ENCODE results near the gene CKS1B. TPM values are rescaled to one million over a fixed set of nuclear protein-coding genes. Genes with fewer than 3 reads are reported as not detected.

CKS1B gene
- total and polyA plus RNA-seq, 10 donors, result 15.7 to 51.5 (median 27.5) TPM

GRCh38 chr1:154953611-154954038 is 20.9 kb upstream of the CKS1B start:
- Histone ChIP-seq H3K4me1 (peaks cover 51 to 83% (median 69%) of the 10 kb centered on the region in 6 donors), H3K27ac (peak overlapping the region in 7 of 8 donors; percentile 36 to 89 (median 83)), H3K36me3 (peaks cover 0 to 40% (median 20%) of the 10 kb centered on the region in 6 donors), H3K27me3 (replicated peaks in 1 of 7) (no peaks in the 10 kb centered on the region), H3K9me3 (no peaks in the 10 kb centered on the region), H3K4me3 (peak overlapping the region in 2 of 8 donors; percentile 9 to 78)
- no peak for TF ChIP-seq POLR2A (IDR thresholded peaks at IDR 0.05)
- no peak for TF ChIP-seq CTCF (IDR thresholded peaks at IDR 0.05 in 8 of 11, conservative IDR thresholded peaks at IDR 0.05 in 3 of 11)
- no peak for TF ChIP-seq POLR2AphosphoS5 (IDR thresholded peaks at IDR 0.05)
- intact Hi-C loops (cut with DNase I; ENCODE audit: low total_unique reads), result no loop called here
- DNase-seq, result peak; percentile 46
- 67 to 87% (median 73%) methylated on average over 2 of the region's 2 CpGs for WGBS, 5 donors

GRCh38 chr1:154954541-154954940 is 19.9 kb upstream of the CKS1B start:
- no peaks in the 10 kb centered on the region for H3K27me3 ChIP-seq (replicated peaks in 1 of 7)
- 52 to 72% (median 66%) methylated on average over 3 of the region's 3 CpGs for WGBS, 5 donors
- no peak for DNase-seq
- no peaks in the 10 kb centered on the region for H3K9me3 ChIP-seq
- intact Hi-C loops (cut with DNase I; ENCODE audit: low total_unique reads), result no loop called here
- peak overlapping the region in 7 of 8 donors; percentile 52 to 78 (median 61) for H3K4me3 ChIP-seq
- TF ChIP-seq POLR2AphosphoS5 (IDR thresholded peaks at IDR 0.05) (no peak), POLR2A (IDR thresholded peaks at IDR 0.05) (no peak), CTCF (IDR thresholded peaks at IDR 0.05 in 8 of 11, conservative IDR thresholded peaks at IDR 0.05 in 3 of 11) (no peak)
- peak overlapping the region in 7 of 8 donors; percentile 35 to 89 (median 83) for H3K27ac ChIP-seq
- H3K36me3 ChIP-seq, result peaks cover 0 to 42% (median 30%) of the 10 kb centered on the region in 6 donors
- peaks cover 52 to 92% (median 74%) of the 10 kb centered on the region in 6 donors for H3K4me1 ChIP-seq

GRCh38 chr1:154955039-154955717 is 19.3 kb upstream of the CKS1B start:
- TF ChIP-seq POLR2A (IDR thresholded peaks at IDR 0.05), result no peak
- TF ChIP-seq POLR2AphosphoS5 (IDR thresholded peaks at IDR 0.05), result peak in 2 of 3 donors; percentile 76 to 89
- 1 to 8% (median 4%) methylated on average over 4 of the region's 4 CpGs for WGBS, 5 donors
- DNase-seq, result peak; percentile 90
- no peaks in the 10 kb centered on the region for H3K9me3 ChIP-seq
- peak overlapping the region; percentile 66 to 89 (median 82) for H3K27ac ChIP-seq
- no peaks in the 10 kb centered on the region for H3K27me3 ChIP-seq (replicated peaks in 1 of 7)
- intact Hi-C loops (cut with DNase I; ENCODE audit: low total_unique reads), result no loop called here
- peaks cover 58 to 98% (median 78%) of the 10 kb centered on the region in 6 donors for H3K4me1 ChIP-seq
- peaks cover 0 to 40% (median 29%) of the 10 kb centered on the region in 6 donors for H3K36me3 ChIP-seq
- H3K4me3 ChIP-seq, result peak overlapping the region; percentile 52 to 78 (median 64)

- peak in 2 of 3 donors; percentile 62 to 81 for TF ChIP-seq POLR2AphosphoS5 (IDR thresholded peaks at IDR 0.05)
- no peak for TF ChIP-seq POLR2A (IDR thresholded peaks at IDR 0.05)
- peak in 4 of 11 experiments; percentile 12 to 32 (median 22) for TF ChIP-seq CTCF (IDR thresholded peaks at IDR 0.05 in 8 of 11, conservative IDR thresholded peaks at IDR 0.05 in 3 of 11)
- no peaks in the 10 kb centered on the region for H3K27me3 ChIP-seq (replicated peaks in 1 of 7)
- peak within 1 kb of the TSS; percentile 52 to 78 (median 64) for H3K4me3 ChIP-seq
- H3K27ac ChIP-seq, result peak within 1 kb of the TSS; percentile 66 to 89 (median 82)
- H3K9me3 ChIP-seq, result no peaks in the 10 kb centered on the region
- H3K4me1 ChIP-seq, result peaks cover 61 to 98% (median 81%) of the 10 kb centered on the region in 6 donors
- intact Hi-C loops (cut with DNase I; ENCODE audit: low total_unique reads), result no loop called here
- peak; percentile 83 for DNase-seq
- 0 to 1% (median 0%) methylated on average over 18 of the region's 18 CpGs for WGBS, 5 donors
- peaks cover 0 to 32% (median 22%) of the 10 kb centered on the region in 6 donors for H3K36me3 ChIP-seq
Observed at GRCh38 chr1:154955718-154956543, 18.6 kb upstream of the CKS1B start, which contains the start of gene PBXIP1. TSS of gene PBXIP1 (minus strand) at chr1:154956099. CDS start at chr1:154953721, 2,378 bp downstream.

Data from spleen (tissue), 11 donors.